ENCODE measurements around the gene SPATC1L.

GRCh38 chr21:46146856-46147255 is 37.4 kb downstream of the SPATC1L start:
- TF ChIP-seq RFX5 (IDR thresholded peaks at IDR 0.05; ENCODE audit: borderline replicate concordance, low read depth, low read length): no peak
- TF ChIP-seq SP2 (IDR thresholded peaks at IDR 0.05; ENCODE audit: low read length): no peak
- TF ChIP-seq CTCF (IDR thresholded peaks at IDR 0.05; ENCODE audit: control extremely low read depth in 1 of 3, insufficient read depth in 1 of 3, low read depth in 1 of 3, low read length in 3 of 3): no peak
- no peak for TF ChIP-seq EP300 (IDR thresholded peaks at IDR 0.05; ENCODE audit: borderline replicate concordance in 1 of 2, low read depth in 2 of 2, low read length in 2 of 2)
- TF ChIP-seq ATF2 (IDR thresholded peaks at IDR 0.05; ENCODE audit: low read length): no peak
- no peak for TF ChIP-seq PHF8 (conservative IDR thresholded peaks at IDR 0.05; ENCODE audit: low read depth, low read length)
- no peak for TF ChIP-seq KDM1A (IDR thresholded peaks at IDR 0.05; ENCODE audit: borderline replicate concordance, low read length)
- no peak for TF ChIP-seq SP1 (IDR thresholded peaks at IDR 0.05; ENCODE audit: low read depth, low read length)
- no peak for TF ChIP-seq MAX (IDR thresholded peaks at IDR 0.05)
